Mucosa of stomach (tissue), 1 donor: ENCODE data around the gene PSAP.
A peak's percentile ranks its signal among the peaks of the same experiment; 100 is the strongest.

Experiments
- H3K27me3 ChIP-seq: one replicate; pipeline ENCODE4 v1.7.0; 2013; ENCODE audit warnings: mild to moderate bottlenecking, low read length; ENCODE audit not compliant: control insufficient read depth, insufficient read depth
- H3K36me3 ChIP-seq: one replicate; pipeline ENCODE4 v1.7.0; 2013; ENCODE audit warnings: low read length; ENCODE audit not compliant: control insufficient read depth, insufficient read depth
- H3K4me1 ChIP-seq: one replicate; pipeline ENCODE4 v1.7.0; 2013; ENCODE audit warnings: mild to moderate bottlenecking, low read length; ENCODE audit not compliant: control insufficient read depth, insufficient read depth
- H3K4me3 ChIP-seq: one replicate; pipeline ENCODE4 v1.7.0; 2013; ENCODE audit warnings: low read length
- H3K9ac ChIP-seq: one replicate; pipeline ENCODE4 v1.7.0; 2013; ENCODE audit warnings: mild to moderate bottlenecking, low read length, moderate library complexity
- H3K9me3 ChIP-seq: one replicate; pipeline ENCODE4 v1.7.0; 2013; ENCODE audit warnings: mild to moderate bottlenecking, low read length, moderate library complexity; ENCODE audit not compliant: control insufficient read depth
- donor health status: Pancreatic carcinoma.

The PSAP gene

GRCh38 chr10:71806704-71807556 lies 44.1 kb downstream of the PSAP start:
- H3K27me3 ChIP-seq: no peaks in the 10 kb centered on the region
- H3K36me3 ChIP-seq: no peaks in the 10 kb centered on the region
- H3K9ac ChIP-seq: no peak overlapping the region
- no peak overlapping the region for H3K4me3 ChIP-seq
- no peaks in the 10 kb centered on the region for H3K9me3 ChIP-seq
- peaks cover 16% of the 10 kb centered on the region for H3K4me1 ChIP-seq

- Histone ChIP-seq H3K4me1 (peaks cover 15% of the 10 kb centered on the region), H3K4me3 (no peak overlapping the region), H3K9ac (peak overlapping the region; percentile 41), H3K36me3 (no peaks in the 10 kb centered on the region), H3K9me3 (no peaks in the 10 kb centered on the region), H3K27me3 (no peaks in the 10 kb centered on the region)
Observed at GRCh38 chr10:71805776-71806703, 45.0 kb downstream of the PSAP start.

- Histone ChIP-seq H3K9ac (no peak overlapping the region), H3K4me3 (no peak overlapping the region), H3K36me3 (no peaks in the 10 kb centered on the region)
Observed at GRCh38 chr10:71804077-71804476, 47.0 kb downstream of the PSAP start.

GRCh38 chr10:71802715-71803488 lies 48.1 kb downstream of the PSAP start:
- no peaks in the 10 kb centered on the region for H3K36me3 ChIP-seq
- no peak overlapping the region for H3K9ac ChIP-seq
- H3K4me3 ChIP-seq: no peak overlapping the region
- no peaks in the 10 kb centered on the region for H3K9me3 ChIP-seq
- H3K27me3 ChIP-seq: no peaks in the 10 kb centered on the region
- H3K4me1 ChIP-seq: peaks cover 22% of the 10 kb centered on the region

More at GRCh38 chr10:71804077-71804476, 47.0 kb downstream of the PSAP start:
- Histone ChIP-seq H3K9me3 (no peaks in the 10 kb centered on the region), H3K4me1 (peaks cover 22% of the 10 kb centered on the region), H3K27me3 (no peaks in the 10 kb centered on the region)

- Histone ChIP-seq H3K4me1 (peaks cover 21% of the 10 kb centered on the region), H3K4me3 (no peak overlapping the region), H3K27me3 (no peaks in the 10 kb centered on the region), H3K9ac (no peak overlapping the region), H3K36me3 (no peaks in the 10 kb centered on the region), H3K9me3 (no peaks in the 10 kb centered on the region)
Observed at GRCh38 chr10:71802235-71802634, 48.8 kb downstream of the PSAP start.

GRCh38 chr10:71801361-71801760 lies 49.7 kb downstream of the PSAP start:
- H3K36me3 ChIP-seq: no peaks in the 10 kb centered on the region
- no peak overlapping the region for H3K9ac ChIP-seq
- H3K4me3 ChIP-seq: no peak overlapping the region
- peaks cover 12% of the 10 kb centered on the region for H3K4me1 ChIP-seq
- H3K9me3 ChIP-seq: no peaks in the 10 kb centered on the region
- H3K27me3 ChIP-seq: no peaks in the 10 kb centered on the region

- Histone ChIP-seq H3K4me3 (no peak overlapping the region), H3K36me3 (no peaks in the 10 kb centered on the region), H3K9me3 (no peaks in the 10 kb centered on the region), H3K27me3 (no peaks in the 10 kb centered on the region), H3K4me1 (peaks cover 8% of the 10 kb centered on the region), H3K9ac (no peak overlapping the region)
Observed at GRCh38 chr10:71799608-71800453, 51.2 kb downstream of the PSAP start.

- no peaks in the 10 kb centered on the region for H3K36me3 ChIP-seq
- no peak overlapping the region for H3K4me3 ChIP-seq
- no peaks in the 10 kb centered on the region for H3K27me3 ChIP-seq
- H3K9me3 ChIP-seq: no peaks in the 10 kb centered on the region
- peaks cover 8% of the 10 kb centered on the region for H3K4me1 ChIP-seq
- no peak overlapping the region for H3K9ac ChIP-seq
Observed at GRCh38 chr10:71799112-71799511, 51.9 kb downstream of the PSAP start.

- Histone ChIP-seq H3K27me3 (no peaks in the 10 kb centered on the region), H3K9ac (no peak overlapping the region), H3K4me1 (peaks cover 8% of the 10 kb centered on the region), H3K9me3 (no peaks in the 10 kb centered on the region), H3K4me3 (no peak overlapping the region), H3K36me3 (no peaks in the 10 kb centered on the region)
Observed at GRCh38 chr10:71798308-71798624, 52.8 kb downstream of the PSAP start.

- Histone ChIP-seq H3K4me1 (peaks cover 8% of the 10 kb centered on the region), H3K9ac (no peak overlapping the region), H3K36me3 (no peaks in the 10 kb centered on the region), H3K4me3 (no peak overlapping the region), H3K9me3 (no peaks in the 10 kb centered on the region), H3K27me3 (no peaks in the 10 kb centered on the region)
Observed at GRCh38 chr10:71797533-71798307, 53.3 kb downstream of the PSAP start.
